HG03039 (cell line): Measurements from ENCODE around the gene SNCG.
"Not testable (repeated sequence)": the region's sequence is repeated elsewhere in the genome, so short reads cannot be mapped to it uniquely, and the experiment has no call there.

Experiments
- ATAC-seq: cut with Tn5 transposase; IDR thresholded peaks from one replicate; pipeline ENCODE4 v1.9.1; 2021; ENCODE audit warnings: mild to moderate bottlenecking, moderate library complexity; ENCODE audit not compliant: unreplicated experiment

The SNCG gene

DNA sequence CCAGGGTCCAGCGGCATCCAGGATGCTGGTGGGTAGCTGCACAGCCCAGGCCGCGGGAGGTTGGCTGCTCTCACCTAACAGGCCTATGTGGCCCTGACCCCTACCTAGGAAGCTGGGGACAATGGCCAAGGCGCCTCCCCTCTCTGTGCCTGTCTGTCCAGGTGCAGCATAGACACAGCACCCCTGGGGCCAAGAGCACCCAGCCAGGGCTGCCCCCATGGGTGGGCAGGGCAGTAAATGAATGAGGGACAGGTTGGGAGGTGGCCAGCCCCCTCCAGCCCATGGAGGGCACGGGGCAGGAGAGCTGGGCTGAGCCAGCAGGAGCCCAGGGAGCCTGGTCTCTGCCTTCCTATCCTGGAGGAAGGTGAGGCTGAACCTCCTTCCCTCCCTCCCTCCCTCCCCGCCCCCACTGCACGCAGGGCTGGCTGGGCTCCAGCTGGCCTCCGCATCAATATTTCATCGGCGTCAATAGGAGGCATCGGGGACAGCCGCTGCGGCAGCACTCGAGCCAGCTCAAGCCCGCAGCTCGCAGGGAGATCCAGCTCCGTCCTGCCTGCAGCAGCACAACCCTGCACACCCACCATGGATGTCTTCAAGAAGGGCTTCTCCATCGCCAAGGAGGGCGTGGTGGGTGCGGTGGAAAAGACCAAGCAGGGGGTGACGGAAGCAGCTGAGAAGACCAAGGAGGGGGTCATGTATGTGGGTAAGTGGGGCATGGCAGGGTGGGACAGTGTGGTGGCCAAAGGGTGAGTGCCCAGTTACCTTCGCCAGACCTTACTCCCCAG, at the start of gene SNCG:
SNCG (plus strand) TSS at position 484 of the 785 bp plus-strand sequence; CDS start at position 583, 99 bp downstream.
- no peak for ATAC-seq

DNA sequence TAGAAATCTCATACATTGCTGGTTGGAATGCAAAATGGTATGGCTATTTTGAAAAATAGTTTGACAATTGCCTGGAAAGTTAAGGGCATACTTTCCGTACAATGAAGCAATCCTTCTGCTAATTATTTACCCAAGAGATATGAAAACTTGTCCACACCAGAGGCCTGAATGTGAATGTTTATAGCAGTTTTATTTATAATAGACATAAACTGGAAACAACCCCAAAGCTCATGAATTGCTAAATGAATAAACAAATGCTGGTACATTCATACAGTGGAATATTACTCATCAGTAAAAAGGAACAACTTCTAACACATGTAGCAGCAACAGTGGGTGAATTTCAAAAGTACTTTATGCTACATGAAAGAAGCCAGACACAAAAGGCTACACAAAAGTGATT, 43.7 kb upstream of the SNCG start:
- ATAC-seq = no peak

DNA sequence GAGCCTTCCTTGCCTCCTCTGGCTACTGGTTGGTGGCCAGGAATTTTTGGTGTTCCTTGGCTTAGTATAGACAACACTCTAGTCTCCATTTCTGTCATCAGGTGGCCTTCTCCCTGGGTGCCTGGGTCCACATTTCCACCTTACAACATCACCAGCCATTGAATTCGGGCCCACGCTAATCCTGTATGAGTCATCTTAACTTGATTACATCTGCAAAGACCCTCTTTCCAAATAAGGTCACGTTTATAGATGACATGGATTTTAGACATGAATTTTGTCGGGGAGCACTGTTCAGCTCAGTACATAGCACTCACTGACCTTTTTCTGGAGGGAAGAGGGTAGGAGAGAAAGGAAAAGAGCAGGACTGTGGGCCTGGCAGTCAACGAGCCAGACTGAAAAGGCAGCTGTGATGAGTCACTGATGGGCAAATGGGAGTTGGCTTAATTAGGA, 40.4 kb upstream of the SNCG start:
- no peak for ATAC-seq

DNA sequence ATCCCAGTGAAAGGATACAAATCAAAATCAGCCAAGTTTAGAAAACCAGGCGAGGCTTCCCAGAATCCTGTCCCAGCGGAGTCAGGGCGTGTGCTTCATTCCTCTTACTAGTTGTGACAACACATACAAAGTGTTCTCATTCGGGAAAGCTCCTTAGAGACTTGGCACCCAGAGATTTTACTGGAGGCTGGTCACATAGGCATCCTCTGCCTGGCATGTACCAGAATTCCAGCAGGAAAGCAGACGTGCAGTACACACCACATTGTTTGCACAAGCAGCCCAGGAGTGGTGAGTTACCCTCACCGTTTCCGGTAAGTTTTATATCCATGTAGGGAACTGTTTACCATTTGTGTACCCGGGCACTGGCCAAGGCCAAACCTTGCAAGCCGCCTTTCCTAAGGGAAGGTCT, 35.8 kb upstream of the SNCG start:
- no peak for ATAC-seq

DNA sequence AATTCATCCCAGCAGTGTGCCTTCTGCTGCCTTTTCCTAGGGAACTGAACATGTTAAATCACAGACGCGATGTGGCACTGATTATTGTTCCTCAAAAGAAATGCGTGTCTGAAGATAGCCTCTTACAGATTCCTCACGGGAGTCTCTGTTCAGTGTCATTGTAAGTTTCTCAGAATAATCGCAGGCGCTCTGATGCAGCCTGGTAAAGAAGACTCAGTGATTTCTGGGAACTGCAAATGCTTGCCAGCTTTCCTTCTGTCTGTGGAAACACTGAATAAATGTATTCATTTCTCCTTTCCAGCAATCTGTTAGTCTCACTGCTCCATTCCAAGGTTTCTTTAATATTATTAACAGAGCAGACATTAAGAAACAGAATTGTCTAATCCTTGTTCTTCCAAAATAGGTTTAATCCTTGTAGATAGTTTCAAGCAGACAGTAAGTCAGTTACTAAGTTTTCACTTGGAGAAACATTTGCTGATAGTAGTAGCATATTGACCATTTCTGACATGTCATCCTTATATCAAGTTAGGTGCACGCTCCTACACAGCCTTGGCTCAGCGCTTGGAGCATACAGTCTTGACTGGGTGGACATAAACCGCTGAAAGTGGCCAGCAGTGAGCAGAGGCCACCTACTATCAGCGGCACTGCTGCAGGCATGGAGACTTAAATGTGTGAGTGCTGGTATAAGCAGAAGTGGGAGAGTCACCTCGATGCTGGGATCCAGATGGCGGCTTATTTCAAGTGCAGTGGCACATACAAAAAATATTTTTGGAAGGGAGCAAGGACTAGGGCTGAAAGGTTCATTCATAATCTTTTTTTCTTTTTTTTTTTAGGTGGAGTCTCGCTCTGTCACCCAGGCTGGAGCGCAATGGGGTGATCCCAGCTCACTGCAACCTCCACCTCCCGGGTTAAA, 28.7 kb upstream of the SNCG start:
- ATAC-seq = no peak

DNA sequence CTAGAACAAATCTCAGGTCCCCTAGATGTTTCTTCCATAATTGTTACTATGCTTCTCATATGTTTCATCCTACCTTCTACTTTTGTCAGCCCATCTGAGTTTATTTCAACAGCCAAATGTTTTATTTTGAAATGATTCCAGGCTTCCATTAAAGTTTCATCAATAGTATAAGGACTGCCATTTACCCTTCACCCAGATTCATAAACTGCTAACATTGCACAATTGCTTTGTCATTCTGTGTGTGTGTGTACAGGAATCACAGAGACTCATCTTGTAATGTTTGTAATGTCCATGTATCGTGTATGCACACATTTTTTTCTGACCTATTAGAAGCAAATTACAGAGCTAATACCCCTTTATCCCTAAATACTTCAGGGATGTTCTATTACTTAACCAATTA, 26.5 kb upstream of the SNCG start:
- no peak for ATAC-seq

DNA sequence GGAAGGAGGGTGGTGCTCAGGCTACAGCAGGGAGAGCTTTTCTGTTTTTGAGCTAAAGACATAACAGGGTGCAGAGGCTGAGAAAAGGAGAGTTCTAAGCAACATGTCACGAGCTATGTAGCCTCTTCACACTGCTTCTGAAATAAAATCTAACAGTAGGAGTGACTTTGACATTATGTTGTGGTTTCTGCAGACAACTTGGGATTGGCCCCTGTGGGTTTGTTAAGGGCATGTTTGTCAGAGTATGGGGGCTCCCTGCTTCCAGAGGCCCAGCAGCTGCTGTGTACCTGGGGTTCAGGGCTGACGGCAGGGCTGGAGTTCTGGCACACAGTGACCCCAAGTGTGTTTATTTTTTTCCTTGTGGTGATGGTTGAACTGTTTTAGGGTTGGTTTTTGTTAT, 25.7 kb upstream of the SNCG start:
- no peak for ATAC-seq

DNA sequence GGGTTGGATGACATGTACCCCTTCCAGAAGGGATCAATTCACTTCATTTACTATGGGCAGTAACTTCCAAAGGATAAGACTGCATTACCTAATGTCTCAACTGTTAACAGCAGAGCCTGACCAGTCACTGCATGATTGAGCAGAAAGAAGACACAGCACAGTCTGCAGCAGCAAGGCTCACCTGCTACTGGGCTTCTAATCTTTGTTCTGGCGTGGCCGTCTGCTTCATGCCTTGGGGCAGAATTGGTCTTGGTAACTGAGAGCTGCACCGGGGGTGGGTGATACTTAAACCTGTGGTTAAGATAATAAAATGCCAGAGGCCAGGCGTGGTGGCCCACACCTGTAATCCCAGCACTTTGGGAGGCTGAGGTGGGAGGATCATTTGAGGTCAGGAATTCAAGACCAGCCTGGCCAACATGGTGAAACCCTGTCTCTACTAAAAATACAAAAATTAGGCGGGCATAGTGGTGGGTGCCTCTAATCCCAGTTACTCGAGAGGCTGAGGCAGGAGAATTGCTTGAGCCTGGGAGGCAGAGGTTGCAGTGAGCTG, 24.2 kb upstream of the SNCG start:
- not testable (repeated sequence) for ATAC-seq

DNA sequence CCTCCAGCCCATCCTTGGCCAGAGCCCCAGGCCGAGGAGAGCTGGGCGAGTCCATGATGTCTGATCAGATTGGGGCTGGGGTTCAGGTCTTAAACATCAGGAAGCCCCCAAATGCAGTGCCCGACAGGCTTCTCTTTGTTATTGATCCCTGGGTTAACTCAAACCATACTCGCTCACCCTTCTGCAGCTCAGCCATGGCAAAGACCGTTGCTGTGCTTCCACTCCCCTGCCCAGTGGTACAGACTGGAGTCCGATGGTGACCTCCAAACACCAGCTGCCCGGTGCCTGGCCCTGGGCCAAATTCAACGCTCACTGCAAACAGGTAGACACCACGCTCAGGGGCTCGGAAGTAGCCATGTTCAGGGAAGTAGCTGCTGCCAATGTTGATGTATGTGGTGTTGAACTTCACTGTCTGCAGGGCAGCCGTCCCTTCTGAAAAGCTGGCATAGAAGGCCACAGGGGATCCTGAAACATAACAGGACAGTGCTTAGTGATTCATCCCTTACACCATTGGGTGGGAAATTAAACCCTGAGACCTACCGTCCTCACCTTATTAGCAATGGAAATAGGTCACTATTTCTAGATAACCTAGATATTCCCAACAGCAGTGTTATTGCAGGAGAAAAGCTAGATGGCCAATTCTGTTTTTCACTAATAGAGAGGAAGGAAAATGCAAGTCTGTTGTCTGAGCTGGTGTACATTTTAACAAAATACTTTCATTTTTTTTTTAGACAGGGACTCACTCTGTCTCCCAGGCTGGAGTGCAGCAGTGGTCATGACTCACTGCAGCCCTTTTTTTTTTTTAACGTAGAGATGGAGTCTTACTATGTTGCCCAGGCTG, 21.5 kb upstream of the SNCG start:
- no peak for ATAC-seq

DNA sequence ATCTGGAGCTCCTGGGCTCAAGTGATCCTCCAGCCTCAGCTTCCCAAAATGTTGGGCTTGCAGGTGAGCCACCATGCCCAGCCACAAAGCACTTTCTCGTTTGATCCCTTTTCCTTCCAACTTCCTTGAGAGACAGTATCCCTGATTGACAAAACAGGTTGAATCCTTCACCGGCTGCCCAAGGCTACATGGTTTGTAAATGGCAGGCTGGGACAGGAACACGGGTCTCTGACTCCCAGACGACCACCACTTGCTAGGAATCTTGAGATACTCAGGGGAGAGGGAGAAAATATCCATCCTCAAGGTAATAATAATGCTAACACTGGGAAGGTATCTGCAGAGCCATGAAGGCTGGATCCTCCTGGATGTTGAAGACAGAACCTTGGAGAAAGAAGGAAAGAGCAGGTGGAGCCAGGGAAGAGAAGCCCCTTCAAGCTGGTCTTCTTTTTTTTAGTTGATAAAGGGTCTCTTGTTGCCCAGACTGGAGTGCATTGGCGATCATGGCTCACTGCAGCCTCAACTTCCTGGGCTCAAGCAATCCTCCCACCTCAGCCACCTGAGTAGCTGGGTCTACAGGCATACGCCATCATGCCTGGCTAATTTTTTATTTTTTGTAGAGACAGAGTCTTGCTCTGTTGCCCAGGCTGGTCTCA, 20.8 kb upstream of the SNCG start:
- ATAC-seq = no peak

DNA sequence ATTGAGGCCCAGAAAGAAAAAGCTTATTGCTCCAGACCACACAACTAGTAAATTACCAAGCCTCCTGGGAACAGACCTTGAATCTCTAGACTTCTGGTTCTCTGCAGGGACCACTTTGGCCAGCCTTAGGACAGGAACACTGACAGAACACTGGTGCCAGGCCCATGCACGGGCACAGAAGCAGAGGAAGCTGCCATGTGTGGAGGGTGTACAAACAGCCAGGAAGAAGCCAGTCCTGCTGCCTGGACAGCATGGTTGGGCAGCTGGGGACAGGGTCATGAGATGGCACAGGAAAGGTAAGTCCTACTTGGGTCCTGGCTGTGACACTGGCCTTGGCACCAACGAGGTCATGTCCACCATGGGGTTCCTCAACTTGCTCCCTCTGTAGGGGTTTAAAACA, 20.1 kb upstream of the SNCG start:
- ATAC-seq = no peak

DNA sequence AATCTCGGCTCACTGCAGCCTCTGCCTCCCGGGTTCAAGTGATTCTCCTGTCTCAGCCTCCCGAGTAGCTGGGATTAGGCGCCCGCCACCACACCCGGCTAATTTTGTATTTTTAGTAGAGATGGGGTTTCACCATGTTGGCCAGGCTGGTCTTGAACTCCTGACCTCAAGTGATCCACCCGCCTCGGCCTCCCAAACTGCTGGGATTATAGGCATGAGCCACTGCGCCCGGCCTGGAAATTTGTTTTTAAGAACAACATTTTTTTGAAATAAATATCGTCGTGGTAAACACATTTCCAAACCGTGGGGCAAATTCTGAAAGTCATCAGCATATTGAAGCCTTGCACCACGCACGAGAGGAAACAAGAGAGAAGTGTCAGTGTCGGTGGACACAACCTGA, 18.3 kb upstream of the SNCG start:
- ATAC-seq = not testable (repeated sequence)

DNA sequence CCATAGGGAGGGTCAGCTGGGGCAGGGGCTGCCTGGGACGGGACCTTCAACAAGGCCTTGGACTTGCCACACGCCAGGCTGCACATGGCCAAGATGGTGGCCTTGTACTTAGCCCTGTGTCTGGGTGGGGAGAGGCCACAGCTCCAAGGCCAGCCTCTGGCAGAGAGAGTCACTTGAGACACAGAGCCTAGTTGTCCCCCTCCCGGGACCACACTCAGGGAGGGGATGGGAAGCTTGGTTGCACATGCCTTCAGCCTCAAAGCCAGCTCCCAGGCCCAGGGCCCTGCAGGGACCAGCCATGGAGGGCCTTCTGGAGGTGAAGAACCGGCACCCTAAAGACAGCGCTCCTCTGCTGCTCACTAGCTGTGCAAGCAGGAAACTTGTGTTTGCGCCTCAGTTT, 17.7 kb upstream of the SNCG start:
- ATAC-seq = no peak

DNA sequence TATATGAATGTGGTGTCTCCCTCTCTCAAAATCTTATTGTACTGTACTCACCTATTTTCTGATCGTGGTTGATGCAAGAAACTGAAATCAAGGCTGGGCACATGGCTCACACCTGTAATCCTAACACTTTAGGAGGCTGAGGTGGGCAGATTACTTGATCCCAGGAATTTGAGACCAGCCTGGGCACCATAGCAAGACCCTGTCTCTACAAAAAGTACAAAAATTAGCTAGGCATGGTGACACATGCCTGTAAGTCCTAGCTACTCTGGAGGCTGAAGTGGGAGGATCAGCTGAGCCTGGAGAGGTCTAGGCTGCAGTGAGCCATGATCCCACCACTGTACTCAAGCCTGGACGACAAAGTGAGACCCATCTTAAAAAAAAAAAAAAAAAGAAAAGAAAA, 17.0 kb upstream of the SNCG start:
- ATAC-seq = no peak

DNA sequence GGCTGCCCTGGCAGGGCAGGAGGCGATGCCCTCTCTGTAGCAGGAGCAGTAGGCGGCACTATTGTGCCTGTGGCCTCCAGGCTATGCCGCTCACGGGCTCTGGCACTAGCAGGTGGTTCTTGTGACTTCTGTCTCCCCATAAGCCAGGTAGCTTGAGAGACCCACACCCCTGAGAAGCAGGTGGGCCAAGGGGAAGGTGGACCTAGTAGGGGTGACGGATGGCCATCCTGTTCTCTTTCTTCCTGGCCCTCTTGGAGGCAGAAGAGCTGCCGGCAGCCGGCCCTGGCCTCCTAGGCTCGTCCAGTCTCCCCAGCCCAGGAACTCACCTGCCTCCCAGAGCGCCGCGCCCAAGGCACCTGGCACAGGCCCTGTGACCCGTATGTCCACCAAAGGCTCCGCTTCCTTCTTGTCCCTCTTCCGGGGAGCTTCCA, 16.4 kb upstream of the SNCG start:
- ATAC-seq = no peak

DNA sequence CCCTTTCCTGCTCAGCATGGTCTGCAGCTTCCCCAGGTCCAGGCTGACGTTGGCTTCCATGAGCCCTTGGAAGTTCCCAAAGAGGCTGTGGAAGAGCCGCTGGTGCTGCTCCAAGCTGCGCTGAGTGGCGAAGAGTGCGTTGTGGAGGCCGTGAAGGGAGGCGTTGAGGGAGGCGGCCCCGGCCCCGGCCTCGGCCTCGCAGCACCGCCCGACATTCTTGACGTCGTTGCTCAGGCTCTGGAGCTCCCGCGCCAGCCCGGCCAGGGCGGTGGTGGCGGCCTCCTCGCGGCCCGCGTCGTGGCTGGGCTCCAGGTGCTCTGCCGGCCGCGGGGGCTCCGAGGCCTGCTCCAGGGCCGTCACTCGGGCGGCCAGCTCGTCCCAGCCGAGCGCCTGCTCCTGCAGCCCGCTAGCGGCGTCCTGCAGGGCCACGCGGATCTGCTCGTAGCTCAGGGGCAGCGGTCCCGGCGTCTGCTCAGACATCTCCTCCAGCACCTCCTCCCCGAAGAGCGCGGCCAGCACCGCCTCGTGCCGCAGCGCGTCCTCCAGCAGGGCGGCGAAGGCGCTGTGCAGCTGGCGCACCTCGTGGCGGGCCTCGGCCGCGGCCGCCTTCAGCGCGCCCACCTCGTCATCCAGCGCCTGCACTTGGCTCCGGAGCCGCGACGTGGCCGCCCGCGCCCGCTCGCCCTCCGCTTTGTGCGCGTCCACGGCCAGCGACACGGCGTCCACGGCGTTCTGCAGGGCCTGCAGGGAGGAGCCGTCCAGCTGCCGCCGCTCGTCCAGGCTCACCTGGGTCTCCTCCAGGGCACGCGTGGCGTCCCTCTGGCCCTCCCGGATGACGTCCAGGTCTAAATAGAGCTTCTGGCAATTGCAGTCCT, 15.7 kb upstream of the SNCG start:
- no peak for ATAC-seq

DNA sequence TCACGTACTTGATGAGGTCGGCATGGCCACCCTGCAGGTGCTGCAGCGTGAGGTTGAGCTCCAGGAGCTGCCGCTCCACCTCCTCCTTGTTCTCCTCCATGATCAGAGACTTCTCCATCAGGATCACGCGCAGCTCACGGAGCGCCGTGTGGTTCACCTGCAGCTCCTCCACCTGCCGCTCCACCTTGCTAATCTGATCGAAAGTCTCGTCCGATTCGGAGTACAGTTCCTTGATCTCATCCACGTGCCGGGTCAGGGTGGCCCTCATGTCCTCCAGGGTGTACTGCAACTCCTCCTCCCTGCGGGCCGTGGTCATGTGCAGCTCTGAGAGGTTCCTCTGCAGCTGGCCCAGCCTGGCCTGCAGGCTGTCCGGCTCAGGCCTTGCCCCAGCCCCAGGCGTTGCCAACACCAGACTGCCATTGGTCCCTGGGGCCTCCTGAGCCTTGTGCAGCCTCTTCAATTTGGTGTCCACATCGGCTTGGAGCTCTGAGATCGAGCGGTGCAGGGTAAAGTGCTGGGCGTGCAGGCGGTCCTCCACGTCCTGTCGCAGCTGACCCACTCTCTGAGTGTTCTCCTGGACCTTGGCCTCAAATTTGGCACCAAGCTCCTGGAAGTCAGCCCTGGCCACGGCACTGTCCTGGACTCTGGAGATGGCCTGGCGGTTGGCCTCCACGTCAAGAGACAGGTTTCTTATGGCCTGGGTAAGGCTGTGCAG, 14.9 kb upstream of the SNCG start:
- ATAC-seq = no peak

DNA sequence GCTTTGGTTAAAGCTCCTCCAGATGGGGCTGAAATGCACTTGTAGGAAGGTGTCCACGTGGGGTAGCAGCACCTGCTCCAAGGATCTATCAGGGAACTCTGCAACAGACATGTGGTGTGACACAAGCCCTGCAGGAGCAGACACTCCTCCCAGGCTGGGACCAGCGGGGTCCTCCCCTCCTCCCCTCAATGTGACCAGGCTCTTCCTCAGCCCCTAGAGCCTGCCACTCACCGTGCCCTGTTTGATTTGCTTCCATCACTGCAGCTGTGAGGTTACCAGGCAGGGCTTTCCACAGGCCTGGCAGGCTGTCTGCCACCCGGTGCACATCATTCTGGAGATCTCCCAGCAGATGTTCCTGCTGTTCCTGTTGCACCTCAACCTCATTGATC, 14.4 kb upstream of the SNCG start:
- no peak for ATAC-seq

DNA sequence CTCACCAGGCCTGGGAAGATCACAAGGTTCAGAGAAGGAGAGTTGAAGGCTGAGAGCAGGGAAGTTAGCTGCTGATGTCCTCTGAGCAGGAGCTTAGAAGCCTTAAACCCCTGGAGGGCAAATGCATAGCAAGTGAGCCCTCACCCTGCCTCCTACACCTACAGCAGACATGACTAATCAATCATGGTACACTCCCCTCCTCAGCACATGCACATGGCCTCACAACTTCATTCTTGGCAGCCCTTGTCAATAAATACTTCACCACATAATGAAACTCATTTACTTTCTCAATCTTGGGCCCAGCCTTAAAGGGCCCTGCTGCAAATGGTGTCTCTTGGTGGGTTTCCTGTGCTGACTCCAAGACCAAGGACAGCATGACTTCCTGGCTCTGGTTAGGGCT, 13.9 kb upstream of the SNCG start:
- ATAC-seq = no peak
